ENCODE measurements around the gene ATRNL1.

GRCh38 chr10:115976342-115976741 lies 883.2 kb downstream of the ATRNL1 start:
- TF ChIP-seq EP300 (IDR thresholded peaks at IDR 0.05; ENCODE audit: low read depth), result no peak
- TF ChIP-seq CTCF (IDR thresholded peaks at IDR 0.05), result no peak
- no peak for TF ChIP-seq POLR2A (IDR thresholded peaks at IDR 0.05)
